HEK293T (cell line): ENCODE data around the gene OGFOD2.

ENCODE experiments used
- CTCF ChIA-PET: fragments of 350-600 bp; formaldehyde crosslinking; extraction: SDS; loops from one replicate; lab custom pipeline; 2021; ENCODE audit warnings: antibody characterized with exemption, inconsistent platforms; lab: Yijun Ruan, JAX
- POLR2A ChIA-PET: fragments of 350-600 bp; formaldehyde crosslinking; extraction: SDS; loops from one replicate; lab custom pipeline; 2020; ENCODE audit warnings: antibody characterized with exemption, inconsistent platforms; lab: Yijun Ruan, JAX
- DNase-seq: peaks from one replicate; pipeline ENCODE4 v3.0.0; 2012; ENCODE audit warnings: mixed read lengths; ENCODE audit errors: extremely low spot score
- ARNT ChIP-seq: fragments of 450-650 bp; IDR thresholded peaks from 2 replicates; pipeline ENCODE4 v1.6.1; 2017; ENCODE audit warnings: mild to moderate bottlenecking
- BHLHE40 ChIP-seq: fragments of 450-650 bp; IDR thresholded peaks from 2 replicates; pipeline ENCODE4 v1.6.1; 2016; ENCODE audit warnings: mild to moderate bottlenecking, moderate library complexity, borderline replicate concordance
- CTBP1 ChIP-seq: fragments of 450-650 bp; IDR thresholded peaks from 2 replicates; pipeline ENCODE4 v1.6.1; 2016; ENCODE audit warnings: borderline replicate concordance
- ELF4 ChIP-seq: fragments of 450-650 bp; IDR thresholded peaks from 2 replicates; pipeline ENCODE4 v1.6.1; 2017; ENCODE audit warnings: antibody characterized with exemption
- FOXA1 ChIP-seq: fragments of 450-650 bp; IDR thresholded peaks from 2 replicates; pipeline ENCODE4 v1.6.1; 2016; ENCODE audit warnings: mild to moderate bottlenecking
- FOXK2 ChIP-seq: fragments of 450-650 bp; IDR thresholded peaks from 2 replicates; pipeline ENCODE4 v1.6.1; 2016; ENCODE audit warnings: mild to moderate bottlenecking
- FOXM1 ChIP-seq: fragments of 450-650 bp; IDR thresholded peaks from 2 replicates; pipeline ENCODE4 v1.6.1; 2017; ENCODE audit warnings: mild to moderate bottlenecking, borderline replicate concordance
- HDGF ChIP-seq: fragments of 450-650 bp; IDR thresholded peaks from 2 replicates; pipeline ENCODE4 v1.6.1; 2017; ENCODE audit warnings: antibody characterized with exemption, borderline replicate concordance
- L3MBTL2 ChIP-seq: fragments of 450-650 bp; conservative IDR thresholded peaks from 2 replicates; pipeline ENCODE4 v1.6.1; 2016; ENCODE audit warnings: mild to moderate bottlenecking
- LEF1 ChIP-seq: fragments of 450-650 bp; IDR thresholded peaks from 2 replicates; pipeline ENCODE4 v1.6.1; 2017; ENCODE audit warnings: mild to moderate bottlenecking, borderline replicate concordance
- NFRKB ChIP-seq: fragments of 450-650 bp; IDR thresholded peaks from 2 replicates; pipeline ENCODE4 v1.6.1; 2016; ENCODE audit warnings: mild to moderate bottlenecking, moderate library complexity
- SP1 ChIP-seq: fragments of 450-650 bp; IDR thresholded peaks from 2 replicates; pipeline ENCODE4 v1.6.1; 2017
- SUZ12 ChIP-seq: fragments of 450-650 bp; IDR thresholded peaks from 2 replicates; pipeline ENCODE4 v1.6.1; 2016; ENCODE audit warnings: mild to moderate bottlenecking
- TARDBP ChIP-seq: fragments of 450-650 bp; IDR thresholded peaks from 2 replicates; pipeline ENCODE4 v1.6.1; 2016
- ZNF384 ChIP-seq: fragments of 450-650 bp; IDR thresholded peaks from 2 replicates; pipeline ENCODE4 v1.6.1; 2016
- TF ChIP-seq, protein P1 (sequence below): fragments of 450-650 bp; IDR thresholded peaks from 2 replicates; pipeline ENCODE4 v1.6.1; 2016

Gene OGFOD2

DNA sequence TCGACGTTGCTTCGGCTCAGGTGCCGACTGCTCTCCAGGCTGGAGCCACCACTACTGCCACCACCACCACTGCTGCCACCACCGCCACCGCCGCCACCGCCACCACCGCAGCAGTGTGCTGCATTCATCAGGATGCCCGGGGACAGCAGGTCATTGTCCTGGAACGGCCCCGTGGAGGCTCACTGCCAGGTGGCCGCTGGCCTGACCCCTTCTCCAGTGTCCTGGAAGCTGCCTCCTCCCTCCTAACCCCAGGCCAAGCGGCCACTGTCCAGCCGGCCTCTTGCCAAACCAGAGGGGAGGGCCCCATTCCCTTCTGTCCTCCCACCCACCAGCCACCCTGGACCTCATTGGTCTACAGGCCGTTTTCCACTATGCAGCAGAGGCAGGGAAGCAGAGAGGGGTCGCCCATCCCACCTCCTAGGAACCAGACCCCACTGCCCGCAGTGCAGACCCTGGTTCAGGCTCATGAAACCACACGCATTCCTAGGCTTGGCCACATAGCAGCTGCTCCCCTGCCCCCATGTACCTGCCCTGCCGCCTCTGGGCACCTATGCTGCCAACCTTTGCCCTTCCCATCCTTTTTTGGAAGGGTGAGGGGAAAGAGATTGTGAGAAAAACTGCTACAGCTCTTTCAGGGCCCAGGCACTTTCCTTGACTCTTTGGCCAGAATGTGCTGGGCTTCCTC lies 20.6 kb downstream of the OGFOD2 start:
- no peak for TF ChIP-seq ZNF384
- TF ChIP-seq FOXA1 = no peak
- no peak for TF ChIP-seq TARDBP
- CTCF ChIA-PET = no interaction called here
- POLR2A ChIA-PET = no interaction called here
- no peak for DNase-seq

DNA sequence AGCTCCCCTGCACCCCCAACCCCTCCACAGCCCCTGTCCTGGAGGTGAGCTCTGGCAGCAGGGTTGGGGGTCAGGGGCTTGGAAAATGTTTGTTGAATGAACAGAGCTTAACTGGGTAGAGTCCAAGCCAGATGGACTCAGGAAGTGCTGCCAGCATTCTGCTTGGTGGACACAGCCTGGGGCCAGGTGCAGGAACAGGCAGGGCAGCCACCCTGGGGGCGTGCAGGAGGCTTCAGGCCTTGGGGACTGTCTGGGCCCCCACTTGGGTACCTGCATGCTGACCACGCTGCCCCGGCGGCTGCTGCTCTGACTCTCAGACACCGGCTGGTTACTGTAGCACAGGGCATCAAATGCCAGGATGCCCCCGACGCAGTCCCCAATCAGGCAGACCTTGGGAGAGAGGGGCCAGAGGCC lies 21.2 kb downstream of the OGFOD2 start:
- ChIA-PET CTCF (no interaction called here), POLR2A (no interaction called here)
- no peak for TF ChIP-seq BHLHE40
- TF ChIP-seq ZNF384 = no peak
- TF ChIP-seq ARNT = no peak
- TF ChIP-seq CTBP1 = no peak
- TF ChIP-seq HDGF = no peak
- no peak for TF ChIP-seq FOXM1
- TF ChIP-seq ELF4 = no peak
- no peak for TF ChIP-seq FOXA1
- no peak for TF ChIP-seq SUZ12
- no peak for TF ChIP-seq NFRKB
- TF ChIP-seq SP1 = no peak
- no peak for TF ChIP-seq LEF1
- TF ChIP-seq, protein P1, sequence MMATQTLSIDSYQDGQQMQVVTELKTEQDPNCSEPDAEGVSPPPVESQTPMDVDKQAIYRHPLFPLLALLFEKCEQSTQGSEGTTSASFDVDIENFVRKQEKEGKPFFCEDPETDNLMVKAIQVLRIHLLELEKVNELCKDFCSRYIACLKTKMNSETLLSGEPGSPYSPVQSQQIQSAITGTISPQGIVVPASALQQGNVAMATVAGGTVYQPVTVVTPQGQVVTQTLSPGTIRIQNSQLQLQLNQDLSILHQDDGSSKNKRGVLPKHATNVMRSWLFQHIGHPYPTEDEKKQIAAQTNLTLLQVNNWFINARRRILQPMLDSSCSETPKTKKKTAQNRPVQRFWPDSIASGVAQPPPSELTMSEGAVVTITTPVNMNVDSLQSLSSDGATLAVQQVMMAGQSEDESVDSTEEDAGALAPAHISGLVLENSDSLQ = no peak
- no peak for TF ChIP-seq FOXK2
- no peak for TF ChIP-seq L3MBTL2
- TF ChIP-seq TARDBP = no peak
- no peak for DNase-seq

DNA sequence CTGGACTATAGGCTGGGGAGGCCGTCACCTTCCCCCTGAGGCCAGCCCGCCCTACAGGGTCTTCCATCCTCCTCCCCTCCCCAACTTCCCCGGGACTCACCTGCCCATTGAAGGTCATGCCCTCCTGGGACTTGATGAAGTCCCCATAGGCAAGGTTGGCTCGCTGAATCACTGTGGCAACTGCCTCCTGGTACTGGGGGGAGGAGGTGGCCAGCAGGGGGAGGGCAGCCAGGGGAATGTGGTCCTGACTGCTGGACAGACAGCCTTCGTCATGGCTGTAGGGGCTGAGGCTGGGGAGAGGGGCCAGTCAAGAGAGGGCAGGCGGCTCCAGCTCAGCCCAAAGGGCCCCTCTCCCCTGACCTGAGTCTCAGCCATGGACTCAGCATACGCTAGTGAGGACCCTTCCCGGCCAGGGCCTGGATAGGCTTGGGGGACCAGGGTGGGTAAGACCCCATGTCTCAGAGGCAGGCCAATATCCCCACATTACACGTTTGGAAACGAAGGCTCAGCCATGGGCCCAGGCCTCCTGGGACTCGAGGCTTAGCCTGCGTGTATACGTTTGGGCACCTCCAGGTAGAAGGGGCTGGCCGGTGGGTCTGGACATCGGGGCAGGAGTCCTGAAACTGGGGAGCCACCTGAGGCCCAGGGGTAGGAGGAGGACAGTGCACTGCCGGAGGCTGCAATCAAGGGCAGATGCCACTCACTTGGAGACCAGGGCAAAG lies 21.7 kb downstream of the OGFOD2 start:
- ChIA-PET POLR2A (no interaction called here), CTCF (no interaction called here)
- DNase-seq = no peak
- TF ChIP-seq HDGF (no peak), FOXK2 (no peak), FOXM1 (no peak), NFRKB (no peak), SUZ12 (no peak)

DNA sequence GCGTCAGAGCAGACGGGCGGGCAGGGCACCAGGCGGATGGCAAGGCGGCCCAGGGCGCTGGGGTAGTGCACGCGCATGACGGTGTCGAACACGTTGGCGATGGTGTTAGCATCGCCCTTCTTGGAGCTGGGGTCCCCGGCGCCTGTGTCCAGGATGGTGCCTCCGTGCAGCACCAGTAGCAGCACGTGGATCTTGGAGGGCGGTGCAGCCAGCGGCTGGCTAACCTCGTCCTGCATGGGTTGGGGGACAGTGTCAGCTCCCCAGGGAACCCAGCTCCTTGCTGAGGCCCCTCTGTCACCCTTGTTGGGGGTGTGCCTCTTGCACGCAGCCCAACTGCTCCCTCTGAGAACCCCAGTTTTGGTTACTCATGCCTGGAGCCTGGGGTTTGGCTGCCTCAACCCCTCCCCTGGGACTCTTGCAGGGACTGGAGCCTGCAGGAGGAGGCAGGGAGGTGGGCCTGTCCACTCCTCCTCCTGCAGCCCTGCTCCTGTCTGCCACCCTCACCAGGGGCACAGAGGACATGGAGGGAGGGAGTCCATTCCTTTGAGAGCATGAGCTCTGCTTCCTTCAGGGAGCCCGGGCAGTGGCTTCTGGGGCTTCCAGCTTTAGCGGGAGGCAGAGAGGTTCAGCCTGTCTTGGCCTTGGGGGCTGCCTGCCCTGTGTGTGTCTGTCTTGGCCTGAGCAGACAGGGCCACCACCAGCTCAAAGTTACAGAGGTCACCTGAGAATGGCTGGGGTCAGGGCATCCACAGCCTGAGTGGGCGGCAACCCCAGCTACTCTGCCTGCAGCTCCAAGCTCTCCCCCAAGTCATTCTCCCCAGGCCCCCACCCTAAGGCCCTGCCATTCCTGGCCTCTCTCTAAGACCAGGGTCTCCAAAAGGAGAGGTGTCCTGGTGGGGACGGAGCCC lies 22.6 kb downstream of the OGFOD2 start:
- TF ChIP-seq FOXA1 (no peak), FOXM1 (no peak), SUZ12 (no peak), CTBP1 (no peak), FOXK2 (no peak), ELF4 (no peak), TARDBP (no peak), LEF1 (no peak), SP1 (no peak), NFRKB (no peak)
- TF ChIP-seq, protein P1 = no peak
- no peak for DNase-seq
- ChIA-PET CTCF (interaction anchor here (0.6 kb wide), 1 partner anchor 225 kb away, joined by 3 read pairs; no protein-coding TSS in a partner anchor), POLR2A (no interaction called here)

DNA sequence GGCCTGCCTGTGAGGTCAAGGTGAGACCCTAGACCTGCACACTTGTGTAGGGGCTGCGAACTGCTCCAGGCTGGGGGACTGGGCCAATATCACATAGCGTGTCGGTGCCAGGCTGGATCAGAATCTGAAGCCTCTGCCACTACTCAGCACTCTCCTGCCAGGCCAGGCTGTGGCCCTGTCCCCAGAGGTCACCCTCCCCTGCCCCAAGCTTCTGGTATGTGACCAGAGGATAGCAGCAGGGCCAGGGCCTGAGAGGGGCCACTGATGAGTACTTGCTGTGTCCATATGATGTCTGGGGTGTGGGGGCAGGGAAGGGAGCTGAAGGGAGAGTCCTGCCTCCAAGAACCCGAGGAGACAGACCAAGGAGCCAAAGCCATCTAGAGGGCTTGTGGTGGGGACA lies 23.3 kb downstream of the OGFOD2 start:
- POLR2A ChIA-PET = no interaction called here
- DNase-seq = no peak
- CTCF ChIA-PET = no interaction called here
- TF ChIP-seq ZNF384 (no peak), FOXM1 (no peak), NFRKB (no peak), L3MBTL2 (no peak), HDGF (no peak), SP1 (no peak), FOXA1 (no peak), FOXK2 (no peak), ELF4 (no peak), BHLHE40 (no peak), ARNT (no peak), LEF1 (no peak), TARDBP (no peak)
- TF ChIP-seq, protein P1 = no peak

DNA sequence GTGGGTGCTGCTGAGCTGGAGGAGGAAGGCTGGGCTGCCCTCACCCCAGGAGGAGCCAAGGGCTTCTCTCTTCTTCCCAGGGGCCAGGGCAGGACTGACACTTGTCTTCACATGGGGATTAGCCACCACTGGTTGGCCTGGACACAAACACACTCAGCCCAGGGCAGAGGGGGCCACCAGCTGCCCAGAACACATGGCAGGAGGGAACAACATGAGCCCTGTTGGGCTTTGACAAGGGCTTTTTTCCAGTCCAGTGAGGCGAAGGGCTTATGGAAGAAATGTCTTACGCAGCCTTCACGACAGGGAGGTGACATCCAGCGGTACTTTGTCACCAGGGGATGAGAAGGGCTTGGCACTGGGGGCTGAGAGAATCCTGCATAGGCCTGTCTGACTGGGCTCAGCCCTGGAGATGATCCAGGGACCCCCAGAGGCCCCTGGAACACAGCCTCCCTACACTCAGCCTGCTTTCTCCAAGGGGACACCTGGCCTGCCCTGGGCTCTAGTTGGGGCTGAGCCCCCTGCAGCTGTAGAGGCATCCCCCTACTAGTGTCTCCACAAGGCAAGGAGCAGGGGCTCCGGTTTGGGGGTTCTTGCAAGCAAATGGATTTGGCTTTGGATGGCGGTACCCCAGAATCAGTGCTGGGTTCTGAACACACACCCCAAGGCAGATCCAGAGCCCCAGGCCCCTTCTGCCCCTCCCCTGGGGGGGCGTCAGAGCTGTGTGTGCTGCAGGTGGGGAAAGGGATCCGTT lies 24.3 kb downstream of the OGFOD2 start:
- ChIA-PET POLR2A (no interaction called here), CTCF (no interaction called here)
- no peak for DNase-seq

More for the DNA sequence above, 24.3 kb downstream of the OGFOD2 start:
- TF ChIP-seq SUZ12 = no peak
- TF ChIP-seq L3MBTL2 = no peak
- no peak for TF ChIP-seq CTBP1
- TF ChIP-seq TARDBP = no peak
- no peak for TF ChIP-seq LEF1
- TF ChIP-seq ELF4 = no peak
